CD14-positive monocyte (primary cell): ENCODE measurements around the gene SRI. TPM values are rescaled to one million over a fixed set of nuclear protein-coding genes. Genes with fewer than 3 reads are reported as not detected.

Experiments
- DNase-seq, 3 donors: peaks; one replicate each; pipeline ENCODE4 v3.0.0-alpha.2; 2011 to 2022
- H2AFZ ChIP-seq: 2 replicates; pipeline ENCODE4 v1.6.0; 2012; ENCODE audit warnings: mild to moderate bottlenecking, low read depth, low read length, inconsistent platforms; ENCODE audit not compliant: insufficient read depth, poor library complexity, severe bottlenecking
- H3K27ac ChIP-seq, 2 donors: 1 replicate in 1 of 2; 2 replicates in 1 of 2; pipeline ENCODE4 v1.5.1; 2012 to 2013; ENCODE audit warnings: low read length in 2 of 2, control low read depth in 1 of 2, inconsistent platforms in 1 of 2, low read depth in 1 of 2, mild to moderate bottlenecking in 1 of 2
- H3K27me3 ChIP-seq, 2 donors: one replicate each; pipeline versions ENCODE4 v1.6.0 to v1.6.1; 2011 to 2013; ENCODE audit warnings: low read length in 2 of 2; ENCODE audit not compliant: control insufficient read depth in 2 of 2, insufficient read depth in 2 of 2
- H3K36me3 ChIP-seq, 2 donors: replicated peaks in 1 of 2; 1 replicate in 1 of 2; 2 replicates in 1 of 2; pipeline versions ENCODE4 v1.5.1 to v1.6.1; 2012 to 2013; ENCODE audit warnings: low read length in 2 of 2, control low read depth in 1 of 2, inconsistent platforms in 1 of 2, mild to moderate bottlenecking in 1 of 2; ENCODE audit not compliant: insufficient read depth in 2 of 2, control insufficient read depth in 1 of 2
- H3K4me1 ChIP-seq, 2 donors: 1 replicate in 1 of 2; 2 replicates in 1 of 2; pipeline versions ENCODE4 v1.5.1 to v1.6.1; 2012 to 2013; ENCODE audit warnings: low read length in 2 of 2, control low read depth in 1 of 2, inconsistent platforms in 1 of 2, mild to moderate bottlenecking in 1 of 2, moderate library complexity in 1 of 2; ENCODE audit not compliant: insufficient read depth in 2 of 2, control insufficient read depth in 1 of 2
- H3K4me2 ChIP-seq: replicated peaks from 2 replicates; pipeline ENCODE3; 2012; ENCODE audit warnings: low read length, moderate library complexity, mild to moderate bottlenecking; ENCODE audit not compliant: poor library complexity, severe bottlenecking; ENCODE audit errors: extremely low read depth
- H3K4me3 ChIP-seq, 3 experiments: fragments of 200-600 bp in 1 of 3; sonication (generic) in 1 of 3; replicated peaks in 1 of 3; 1 replicate in 2 of 3; 2 replicates in 1 of 3; pipeline ENCODE4 v1.5.1; 2011 to 2013; ENCODE audit warnings: low read length in 3 of 3, mild to moderate bottlenecking in 3 of 3, control low read depth in 2 of 3, low read depth in 2 of 3, inconsistent platforms in 1 of 3, moderate library complexity in 1 of 3
- H3K79me2 ChIP-seq: 2 replicates; pipeline ENCODE4 v1.6.0; 2012; ENCODE audit warnings: mild to moderate bottlenecking, control low read depth, inconsistent platforms, low read length, moderate library complexity; ENCODE audit not compliant: insufficient read depth
- H3K9ac ChIP-seq: 2 replicates; pipeline ENCODE4 v1.6.0; 2017; ENCODE audit warnings: low read length, mild to moderate bottlenecking; ENCODE audit not compliant: insufficient read depth, poor library complexity, severe bottlenecking
- H3K9me3 ChIP-seq, 2 donors: replicated peaks in 1 of 2; 1 replicate in 1 of 2; 2 replicates in 1 of 2; pipeline versions ENCODE4 v1.5.1 to v1.6.1; 2012 to 2013; ENCODE audit warnings: low read length in 2 of 2, control low read depth in 1 of 2; ENCODE audit not compliant: control insufficient read depth in 1 of 2, insufficient read depth in 1 of 2
- H4K20me1 ChIP-seq: 2 replicates; pipeline ENCODE4 v1.6.0; 2012; ENCODE audit warnings: mild to moderate bottlenecking, low read length, control low read depth, moderate library complexity; ENCODE audit not compliant: insufficient read depth
- H3K27ac Mint-ChIP-seq, 7 donors: one replicate each; pipeline ENCODE4 v1.8.0; 2020; ENCODE audit warnings: mild to moderate bottlenecking in 7 of 7, mixed read lengths in 7 of 7, moderate library complexity in 6 of 7, inconsistent platforms in 2 of 7
- H3K27me3 Mint-ChIP-seq, 3 donors: one replicate each; pipeline ENCODE4 v1.8.0; 2021 to 2022; ENCODE audit warnings: low read depth in 3 of 3, mild to moderate bottlenecking in 3 of 3, mixed read lengths in 3 of 3, moderate library complexity in 3 of 3, inconsistent platforms in 1 of 3
- H3K36me3 Mint-ChIP-seq, 2 donors: one replicate each; pipeline ENCODE4 v1.8.0; 2020; ENCODE audit warnings: mixed read lengths in 2 of 2, inconsistent platforms in 1 of 2, mild to moderate bottlenecking in 1 of 2
- H3K4me1 Mint-ChIP-seq: one replicate; pipeline ENCODE4 v1.8.0; 2020; ENCODE audit warnings: mild to moderate bottlenecking, mixed read lengths
- H3K4me3 Mint-ChIP-seq, 2 donors: one replicate each; pipeline ENCODE4 v1.8.0; 2020; ENCODE audit warnings: mild to moderate bottlenecking in 2 of 2, mixed read lengths in 2 of 2, moderate library complexity in 1 of 2
- H3K9me3 Mint-ChIP-seq, 7 donors: one replicate each; pipeline ENCODE4 v1.8.0; 2020 to 2022; ENCODE audit warnings: mixed read lengths in 7 of 7, mild to moderate bottlenecking in 6 of 7, moderate library complexity in 6 of 7, inconsistent platforms in 2 of 7
- CTCF ChIP-seq: fragments of 200-600 bp; IDR thresholded peaks from one replicate; pipeline ENCODE4 v1.8.0; 2022; ENCODE audit warnings: antibody characterized with exemption, mild to moderate bottlenecking
- WGBS: methylation state at CpG from one replicate; pipeline ENCODE4 v1.1.5; 2013; ENCODE audit warnings: missing lambda C conversion rate; ENCODE audit not compliant: insufficient coverage; 5-methylcytosine and 5-hydroxymethylcytosine counted together
- intact Hi-C, 2 donors: fragments of 100-400 bp; cut with micrococcal nuclease; formaldehyde crosslinking; loops; one replicate each; pipeline versions ENCODE4 v1.15.0 to v1.15.1; 2023
- polyA plus RNA-seq, 3 donors: library from polyadenylated mRNA; depleted of rRNA in 1 of 3; unstranded in 2 of 3; stranded (reverse) in 1 of 3; fragments of 300-500 nt in 2 of 3; fragments of >200 nt in 1 of 3; fragmentation: Illumina TruSeq in 2 of 3; gene quantifications; 1 replicate in 2 of 3; 2 replicates in 1 of 3; pipeline ENCODE4 v1.2.3, GENCODE V29; 2012 to 2021

The SRI gene
- polyA plus RNA-seq, 3 donors, result 53.0 to 238 (median 216) TPM

- Histone ChIP-seq H3K9ac (no peak overlapping the region), H3K4me2 (peak overlapping the region; percentile 20), H3K79me2 (no peaks in the 10 kb centered on the region), H3K9me3 (no peaks in the 10 kb centered on the region), H3K27me3 (no peaks in the 10 kb centered on the region), H3K36me3 (no peaks in the 10 kb centered on the region), H2AFZ (no peak overlapping the region), H3K4me1 (peaks cover 27 to 50% of the 10 kb centered on the region in 2 donors), H4K20me1 (no peaks in the 10 kb centered on the region), H3K4me3 (no peak overlapping the region), H3K27ac (peak overlapping the region in 1 of 2 donors; percentile 49)
- Mint-ChIP-seq H3K27me3 (peaks cover 0 to 5% (median 1%) of the 10 kb centered on the region in 3 donors), H3K9me3 (peaks cover 2 to 12% (median 9%) of the 10 kb centered on the region in 7 donors), H3K36me3 (peaks cover 5% of the 10 kb centered on the region in 2 donors), H3K4me1 (peaks cover 50% of the 10 kb centered on the region), H3K27ac (no peak overlapping the region), H3K4me3 (no peak overlapping the region)
- intact Hi-C loops, result loop anchor here in 1 of 2 donors (10.0 kb wide), 1 partner anchor 52 kb away; no protein-coding TSS in a partner anchor
- 96% methylated on average over 4 of the region's 4 CpGs for WGBS
- TF ChIP-seq CTCF, result no peak
- DNase-seq, result no peak
These were observed 42.7 kb upstream of the SRI start for GRCh38 chr7:88262562-88262961.

- no peak for TF ChIP-seq CTCF
- H3K9ac ChIP-seq, result no peak overlapping the region
- no peaks in the 10 kb centered on the region for H3K36me3 ChIP-seq
- H3K4me1 ChIP-seq, result peaks cover 39 to 59% of the 10 kb centered on the region in 2 donors
- no peaks in the 10 kb centered on the region for H3K27me3 ChIP-seq
- no peak overlapping the region for H3K4me3 ChIP-seq
- H3K36me3 Mint-ChIP-seq, result peaks cover 2 to 3% of the 10 kb centered on the region in 2 donors
- H3K79me2 ChIP-seq, result no peaks in the 10 kb centered on the region
- no CpG with 5 or more reads among the region's 1 CpG for WGBS
- no peaks in the 10 kb centered on the region for H3K9me3 ChIP-seq
- H3K4me1 Mint-ChIP-seq, result peaks cover 60% of the 10 kb centered on the region
- no peak overlapping the region for H3K4me3 Mint-ChIP-seq
- H4K20me1 ChIP-seq, result no peaks in the 10 kb centered on the region
- intact Hi-C loops, result loop anchor here in 1 of 2 donors (10.0 kb wide), 1 partner anchor 54 kb away; no protein-coding TSS in a partner anchor
- no peak overlapping the region for H3K27ac Mint-ChIP-seq
- H3K27ac ChIP-seq, result no peak overlapping the region
- peaks cover 2 to 11% (median 6%) of the 10 kb centered on the region in 7 donors for H3K9me3 Mint-ChIP-seq
- no peak for DNase-seq
- H2AFZ ChIP-seq, result no peak overlapping the region
- no peak overlapping the region for H3K4me2 ChIP-seq
- H3K27me3 Mint-ChIP-seq, result peaks cover 0 to 4% (median 1%) of the 10 kb centered on the region in 3 donors
These were observed 40.9 kb upstream of the SRI start for GRCh38 chr7:88260719-88261118.
